Endothelial cell of umbilical vein (primary cell): ENCODE results near the gene ACO2. TPM values are rescaled to one million over a fixed set of nuclear protein-coding genes. Genes with fewer than 3 reads are reported as not detected.
A peak's percentile ranks its signal among the peaks of the same experiment; 100 is the strongest.

Experiments used
- BruUV-seq: library from RNA; stranded (reverse); fragments of 400-500 nt; replicated peaks from 2 replicates; lab custom pipeline; 2021; lab: Mats Ljungman, UMichigan
- CTCF ChIA-PET: fragments of 300-600, 350-600 bp; sonication (Branson Sonifier 250); formaldehyde crosslinking; loops from one replicate; lab custom pipeline; 2021; ENCODE audit warnings: antibody characterized with exemption, inconsistent platforms; lab: Charles Lee
- POLR2A ChIA-PET: fragments of 300-600, 350-600 bp; sonication (Branson Sonifier 250); formaldehyde crosslinking; loops from one replicate; lab custom pipeline; 2021; ENCODE audit warnings: antibody characterized with exemption, inconsistent platforms; lab: Charles Lee
- DNase-seq: peaks from one replicate; pipeline ENCODE4 v3.0.0-alpha.2; 2011; ENCODE audit warnings: low read depth, low spot score
- FAIRE-seq: peaks from 2 replicates; lab custom pipeline; 2011; peaks lifted over from hg19 to GRCh38; lab: Jason Lieb, UNC
- H2AFZ ChIP-seq: 2 replicates; pipeline ENCODE4 v1.6.0; 2012; ENCODE audit warnings: low read depth, low read length, control low read depth, inconsistent platforms
- H3K27ac ChIP-seq: 2 replicates; pipeline ENCODE4 v1.5.1; 2011; ENCODE audit warnings: low read depth, mild to moderate bottlenecking, control low read depth, low read length, moderate library complexity; ENCODE audit not compliant: insufficient read depth
- H3K27me3 ChIP-seq, 2 experiments: 2 replicates each; pipeline versions ENCODE4 v1.6.0 to v1.6.1; 2011; ENCODE audit warnings: low read length in 2 of 2, mixed read lengths in 1 of 2; ENCODE audit not compliant: control insufficient read depth in 2 of 2, insufficient read depth in 2 of 2
- H3K36me3 ChIP-seq, 2 experiments: 2 replicates in 1 of 2; 3 replicates in 1 of 2; pipeline ENCODE4 v1.5.1; 2011; ENCODE audit warnings: low read length in 2 of 2, mild to moderate bottlenecking in 1 of 2, moderate library complexity in 1 of 2; ENCODE audit not compliant: control insufficient read depth in 2 of 2, insufficient read depth in 2 of 2; ENCODE audit errors: extremely low read depth in 1 of 2
- H3K4me1 ChIP-seq: 3 replicates; pipeline ENCODE4 v1.5.1; 2011; ENCODE audit warnings: mild to moderate bottlenecking, low read length; ENCODE audit not compliant: control insufficient read depth, insufficient read depth; ENCODE audit errors: extremely low read depth
- H3K4me2 ChIP-seq: 2 replicates; pipeline ENCODE4 v1.6.1; 2011; ENCODE audit warnings: low read length, control low read depth, mixed read lengths; ENCODE audit not compliant: insufficient read depth
- H3K4me3 ChIP-seq, 3 experiments: fragments of 200-600 bp in 1 of 3; sonication (generic), shearing (Covaris generic) in 1 of 3; replicated peaks in 1 of 3; 2 replicates each; pipeline ENCODE4 v1.5.1; 2011 to 2016; ENCODE audit warnings: control low read depth in 3 of 3, low read length in 3 of 3, mild to moderate bottlenecking in 2 of 3, inconsistent platforms in 1 of 3, low read depth in 1 of 3, moderate library complexity in 1 of 3; ENCODE audit not compliant: insufficient read depth in 1 of 3
- H3K79me2 ChIP-seq: 2 replicates; pipeline ENCODE4 v1.6.0; 2012; ENCODE audit warnings: low read length, inconsistent platforms; ENCODE audit not compliant: control insufficient read depth, insufficient read depth
- H3K9ac ChIP-seq: replicated peaks from 2 replicates; pipeline ENCODE3; 2011; ENCODE audit warnings: low read length, control low read depth; ENCODE audit not compliant: insufficient read depth; ENCODE audit errors: extremely low read depth
- H3K9me1 ChIP-seq: replicated peaks from 3 replicates; pipeline ENCODE4 v1.6.0; 2011; ENCODE audit warnings: mild to moderate bottlenecking, low read length; ENCODE audit not compliant: control insufficient read depth, insufficient read depth; ENCODE audit errors: extremely low read depth
- H3K9me3 ChIP-seq: replicated peaks from 2 replicates; pipeline ENCODE4 v1.5.1; 2012; ENCODE audit warnings: low read length, inconsistent platforms; ENCODE audit not compliant: control insufficient read depth, insufficient read depth
- H4K20me1 ChIP-seq: replicated peaks from 2 replicates; pipeline ENCODE3; 2011; ENCODE audit warnings: mild to moderate bottlenecking, low read length; ENCODE audit not compliant: control insufficient read depth, insufficient read depth; ENCODE audit errors: extremely low read depth
- CTCF ChIP-seq, 2 donors: IDR thresholded peaks; 1 replicate in 1 of 2; 2 replicates in 1 of 2; pipeline ENCODE4 v1.5.1; 2011; ENCODE audit warnings: low read length in 2 of 2, mild to moderate bottlenecking in 2 of 2, moderate library complexity in 2 of 2, control low read depth in 1 of 2, inconsistent platforms in 1 of 2, low read depth in 1 of 2; ENCODE audit not compliant: insufficient read depth in 1 of 2; ENCODE audit errors: extremely low read depth in 1 of 2
- EZH2 ChIP-seq: IDR thresholded peaks from 2 replicates; pipeline ENCODE4 v1.6.1; 2012; ENCODE audit warnings: borderline replicate concordance, low read depth, mild to moderate bottlenecking, moderate library complexity, low read length, inconsistent platforms; ENCODE audit not compliant: severe bottlenecking
- FOS ChIP-seq: IDR thresholded peaks from 2 replicates; pipeline ENCODE4 v1.6.1; 2011; ENCODE audit warnings: mild to moderate bottlenecking, low read length, moderate library complexity, borderline replicate concordance; ENCODE audit not compliant: insufficient read depth
- GATA2 ChIP-seq: IDR thresholded peaks from 2 replicates; pipeline ENCODE4 v1.7.0; 2011; ENCODE audit warnings: low read depth, mild to moderate bottlenecking, moderate library complexity, mixed read lengths, low read length; ENCODE audit not compliant: insufficient read length, insufficient read depth
- JUN ChIP-seq: IDR thresholded peaks from 2 replicates; pipeline ENCODE4 v1.6.1; 2011; ENCODE audit warnings: borderline replicate concordance, low read depth; ENCODE audit not compliant: insufficient read length, insufficient read depth
- MAX ChIP-seq: IDR thresholded peaks from 2 replicates; pipeline ENCODE4 v1.6.1; 2011; ENCODE audit not compliant: insufficient read depth, insufficient read length
- MYC ChIP-seq: IDR thresholded peaks from one replicate; pipeline ENCODE4 v1.6.1; 2011; ENCODE audit warnings: mild to moderate bottlenecking, low read depth, low read length
- POLR2A ChIP-seq: IDR thresholded peaks from 2 replicates; pipeline ENCODE4 v1.6.1; 2012; ENCODE audit warnings: low read depth, mild to moderate bottlenecking, control low read depth, low read length
- POLR2AphosphoS5 ChIP-seq: IDR thresholded peaks from 2 replicates; pipeline ENCODE4 v1.6.1; 2012; ENCODE audit warnings: low read depth, mild to moderate bottlenecking, control low read depth, low read length, moderate library complexity; ENCODE audit not compliant: insufficient read depth
- dilution Hi-C: fragments of 300-500 bp; cut with MboI; formaldehyde crosslinking; loops from one replicate; pipeline ENCODE4 v1.15.0; 2019; ENCODE audit warnings: low sequenced_read_pairs; ENCODE audit not compliant: extremely low pct_ligation_motif_present
- intact Hi-C: fragments of 100-400 bp; cut with micrococcal nuclease; formaldehyde crosslinking; loops from one replicate; pipeline ENCODE4 v1.10.0; 2022
- polyA plus RNA-seq, 4 experiments: library from polyadenylated mRNA; depleted of rRNA in 3 of 4; stranded (reverse) in 3 of 4; unstranded in 1 of 4; fragments of >200 nt; gene quantifications; 2 replicates each; pipeline versions ENCODE4 v1.2.1 to v1.2.3, GENCODE V29; 2011 to 2012; ENCODE audit warnings: missing spikeins in 1 of 4
- total RNA-seq: library from RNA; stranded (reverse); gene quantifications from 2 replicates; pipeline ENCODE4 v1.2.3, GENCODE V29; 2021

The ACO2 gene
- total and polyA plus RNA-seq, 2 donors (not counting 3 experiments of a cell fraction or from before 2014, with no cell fraction given), result 63.8 to 79.7 TPM

- POLR2A ChIA-PET, result no interaction called here
- CTCF ChIA-PET, result interaction anchor here (1.0 to 4.8 kb wide), 8 partner anchors 11 to 579 kb away, joined by 3 to 38 read pairs (median 6); partner anchors contain the start of gene TOB2
- no TSS peak for BruUV-seq
These were observed 32.3 kb downstream of the ACO2 start for GRCh38 chr22:41501209-41501608.

GRCh38 chr22:41504397-41504796 is 35.5 kb downstream of the ACO2 start:
- POLR2A ChIA-PET, result no interaction called here
- FAIRE-seq (no peak), DNase-seq (no peak)
- intact Hi-C loops, result no loop called here
- no peaks in the 10 kb centered on the region for H3K4me1 ChIP-seq
- no peak overlapping the region for H3K4me2 ChIP-seq
- H3K9me3 ChIP-seq, result no peaks in the 10 kb centered on the region
- dilution Hi-C loops, result no loop called here
- H3K9ac ChIP-seq, result no peak overlapping the region
- H3K79me2 ChIP-seq, result no peaks in the 10 kb centered on the region
- H3K4me3 ChIP-seq, result no peak overlapping the region
- CTCF ChIA-PET, result interaction anchor here (3.0 kb wide), 1 partner anchor 14 kb away, joined by 12 read pairs; no protein-coding TSS in a partner anchor
- H3K36me3 ChIP-seq, result peaks cover 0 to 22% of the 10 kb centered on the region in 2 experiments
- H4K20me1 ChIP-seq, result no peaks in the 10 kb centered on the region
- H3K27me3 ChIP-seq, result no peaks in the 10 kb centered on the region
- no peak overlapping the region for H3K27ac ChIP-seq
- H2AFZ ChIP-seq, result no peak overlapping the region
- TF ChIP-seq EZH2 (no peak), FOS (no peak), JUN (no peak), POLR2AphosphoS5 (no peak), MAX (no peak), MYC (no peak), POLR2A (no peak), GATA2 (no peak), CTCF (IDR thresholded peaks at IDR 0.05; ENCODE audit: extremely low read depth in 1 of 2, insufficient read depth in 1 of 2, low read depth in 1 of 2, low read length in 2 of 2) (no peak)
- H3K9me1 ChIP-seq, result no peaks in the 10 kb centered on the region
- BruUV-seq, result no TSS peak

More at GRCh38 chr22:41501209-41501608, 32.3 kb downstream of the ACO2 start:
- Histone ChIP-seq H2AFZ (no peak overlapping the region), H3K27me3 (no peaks in the 10 kb centered on the region), H3K27ac (no peak overlapping the region), H4K20me1 (no peaks in the 10 kb centered on the region), H3K36me3 (peaks cover 0 to 11% of the 10 kb centered on the region in 2 experiments), H3K4me1 (no peaks in the 10 kb centered on the region), H3K9me3 (no peaks in the 10 kb centered on the region), H3K4me2 (no peak overlapping the region), H3K9me1 (no peaks in the 10 kb centered on the region), H3K9ac (no peak overlapping the region), H3K79me2 (peaks cover 3% of the 10 kb centered on the region), H3K4me3 (no peak overlapping the region)
- TF ChIP-seq CTCF (IDR thresholded peaks at IDR 0.05; ENCODE audit: extremely low read depth in 1 of 2, insufficient read depth in 1 of 2, low read depth in 1 of 2, low read length in 2 of 2) (peak in 1 of 2 donors; percentile 25), POLR2AphosphoS5 (no peak)
- intact Hi-C loops (no loop called here), dilution Hi-C loops (no loop called here)
- FAIRE-seq (peak; percentile 21), DNase-seq (peak; percentile 16)
